Transverse colon (tissue), 4 donors: Measurements from ENCODE around the gene SERGEF. TPM values are rescaled to one million over a fixed set of nuclear protein-coding genes. Genes with fewer than 3 reads are reported as not detected.

Experiments
- DNase-seq: peaks from one replicate; pipeline ENCODE4 v3.0.0-alpha.2; 2019
- H3K27ac ChIP-seq, 4 donors: fragments of 200-600 bp; sonication (generic); 2 replicates each; pipeline ENCODE4 v1.5.1; 2016 to 2018; ENCODE audit warnings: inconsistent platforms in 4 of 4
- H3K27me3 ChIP-seq: fragments of 200-600 bp; sonication (generic); 2 replicates; pipeline ENCODE4 v1.5.1; 2017; ENCODE audit warnings: inconsistent platforms
- H3K36me3 ChIP-seq, 4 donors: fragments of 200-600 bp; sonication (generic); 2 replicates each; pipeline ENCODE4 v1.5.1; 2017 to 2019; ENCODE audit warnings: inconsistent platforms in 4 of 4
- H3K4me1 ChIP-seq, 4 donors: fragments of 200-600 bp; sonication (generic); 2 replicates each; pipeline ENCODE4 v1.5.1; 2017 to 2020; ENCODE audit warnings: inconsistent platforms in 4 of 4
- H3K4me3 ChIP-seq, 4 donors: fragments of 200-600 bp; sonication (generic); 1 replicate in 1 of 4; 2 replicates in 3 of 4; pipeline versions ENCODE4 v1.5.1 to v1.6.1; 2017 to 2019; ENCODE audit warnings: inconsistent platforms in 4 of 4
- H3K9me3 ChIP-seq, 2 donors: fragments of 200-600 bp; sonication (generic); 2 replicates each; pipeline ENCODE4 v1.5.1; 2017 to 2019; ENCODE audit warnings: inconsistent platforms in 2 of 2
- EP300 ChIP-seq: sonication (generic); formaldehyde crosslinking; IDR thresholded peaks from one replicate; pipeline ENCODE4 v1.6.1; 2017; ENCODE audit warnings: antibody characterized with exemption, low read depth
- POLR2A ChIP-seq: fragments of 450-650 bp; IDR thresholded peaks from one replicate; pipeline ENCODE4 v1.6.1; 2016; ENCODE audit warnings: antibody characterized with exemption, mild to moderate bottlenecking, moderate library complexity
- POLR2AphosphoS5 ChIP-seq, 3 donors: sonication (generic); formaldehyde crosslinking; IDR thresholded peaks; one replicate each; pipeline ENCODE4 v1.6.1; 2016; ENCODE audit warnings: antibody characterized with exemption in 3 of 3
- WGBS, 2 donors: methylation state at CpG; one replicate each; pipeline ENCODE4 v1.1.5; 2018; ENCODE audit warnings: low coverage in 1 of 2; 5-methylcytosine and 5-hydroxymethylcytosine counted together
- in situ Hi-C, 4 donors: fragments of 200-750 bp; cut with MboI; loops; one replicate each; pipeline versions ENCODE4 v1.15.0 to v1.15.1; 2017; ENCODE audit warnings: low sequenced_read_pairs in 3 of 4, low pct_ligation_motif_present in 1 of 4, low pct_unique_long_range_greater_than_20kb in 1 of 4
- intact Hi-C: fragments of 100-400 bp; cut with DNase I; formaldehyde crosslinking; loops from one replicate; pipeline ENCODE4 v1.15.1; 2023; ENCODE audit warnings: low total_unique reads
- total RNA-seq, 4 donors: library from RNA; depleted of rRNA; stranded (reverse); fragments of >200 nt; gene quantifications; one replicate each; pipeline ENCODE4 v1.1.0, GENCODE V29; 2016
- TF ChIP-seq, protein P1 (sequence below), 5 experiments: fragments of 200-600 bp in 3 of 5; fragments of 450-650 bp in 2 of 5; sonication (generic) in 3 of 5; IDR thresholded peaks; 1 replicate in 2 of 5; 2 replicates in 3 of 5; pipeline ENCODE4 v1.5.1; 2016 to 2017; ENCODE audit warnings: antibody characterized with exemption in 5 of 5, inconsistent platforms in 3 of 5, mild to moderate bottlenecking in 2 of 5, moderate library complexity in 1 of 5

Gene SERGEF
- total RNA-seq, 4 donors from 2014 or later = 11.6 to 28.9 (median 19.1) TPM

DNA sequence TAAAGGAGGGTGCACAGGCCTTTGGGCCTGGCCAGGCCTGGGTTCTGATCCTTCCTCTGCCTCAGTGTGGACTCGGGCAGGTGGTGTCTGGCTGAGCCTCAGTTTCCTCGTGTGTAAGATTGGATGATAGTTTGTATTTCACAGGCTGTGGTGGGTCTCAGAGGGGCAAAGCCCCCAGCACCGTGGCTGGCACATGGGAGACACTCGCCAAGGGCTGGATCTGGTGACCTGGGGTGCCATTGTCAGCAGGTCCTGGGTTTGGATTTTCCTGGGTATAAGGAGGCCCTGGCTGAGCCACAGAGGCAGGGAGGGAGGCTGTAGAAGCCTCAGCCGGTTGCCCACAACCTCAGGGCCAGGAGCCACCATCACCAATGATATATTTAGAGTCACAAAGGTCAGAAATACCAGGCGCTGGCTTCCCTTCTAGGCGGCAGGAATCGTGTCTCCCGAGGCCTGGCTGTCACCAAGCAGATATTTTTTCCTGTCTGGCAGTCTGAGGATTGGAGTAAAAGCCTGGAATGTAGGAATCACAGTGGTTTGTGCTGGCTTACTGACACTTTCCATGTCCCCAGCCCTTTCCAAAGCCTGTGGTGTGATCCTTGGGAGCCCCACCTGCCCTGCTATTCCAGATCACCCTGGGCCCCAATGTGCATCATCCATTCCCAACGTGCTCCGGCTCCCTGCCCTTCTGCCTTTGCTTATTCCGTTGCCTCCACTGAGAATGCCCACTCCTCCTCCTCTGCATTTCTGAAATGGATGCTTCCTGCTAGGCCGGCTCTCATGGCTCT, 262.6 kb downstream of the SERGEF start:
- 70% methylated on average over 13 of the region's 13 CpGs; no CpG with 5 or more reads in 1 of the 2 donors for WGBS, 2 donors
- H3K36me3 ChIP-seq = no peaks in the 10 kb centered on the region
- no peak for DNase-seq
- H3K4me3 ChIP-seq = no peak overlapping the region
- H3K27ac ChIP-seq = no peak overlapping the region
- TF ChIP-seq POLR2A (no peak), EP300 (no peak), POLR2AphosphoS5 (IDR thresholded peaks at IDR 0.05) (no peak)
- TF ChIP-seq, protein P1, sequence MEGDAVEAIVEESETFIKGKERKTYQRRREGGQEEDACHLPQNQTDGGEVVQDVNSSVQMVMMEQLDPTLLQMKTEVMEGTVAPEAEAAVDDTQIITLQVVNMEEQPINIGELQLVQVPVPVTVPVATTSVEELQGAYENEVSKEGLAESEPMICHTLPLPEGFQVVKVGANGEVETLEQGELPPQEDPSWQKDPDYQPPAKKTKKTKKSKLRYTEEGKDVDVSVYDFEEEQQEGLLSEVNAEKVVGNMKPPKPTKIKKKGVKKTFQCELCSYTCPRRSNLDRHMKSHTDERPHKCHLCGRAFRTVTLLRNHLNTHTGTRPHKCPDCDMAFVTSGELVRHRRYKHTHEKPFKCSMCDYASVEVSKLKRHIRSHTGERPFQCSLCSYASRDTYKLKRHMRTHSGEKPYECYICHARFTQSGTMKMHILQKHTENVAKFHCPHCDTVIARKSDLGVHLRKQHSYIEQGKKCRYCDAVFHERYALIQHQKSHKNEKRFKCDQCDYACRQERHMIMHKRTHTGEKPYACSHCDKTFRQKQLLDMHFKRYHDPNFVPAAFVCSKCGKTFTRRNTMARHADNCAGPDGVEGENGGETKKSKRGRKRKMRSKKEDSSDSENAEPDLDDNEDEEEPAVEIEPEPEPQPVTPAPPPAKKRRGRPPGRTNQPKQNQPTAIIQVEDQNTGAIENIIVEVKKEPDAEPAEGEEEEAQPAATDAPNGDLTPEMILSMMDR (IDR thresholded peaks at IDR 0.05) = no peak
- no peaks in the 10 kb centered on the region for H3K4me1 ChIP-seq
- H3K9me3 ChIP-seq = no peaks in the 10 kb centered on the region
- H3K27me3 ChIP-seq = no peaks in the 10 kb centered on the region
- intact Hi-C loops (no loop called here), in situ Hi-C loops (loop anchor here (10.0 kb wide), 2 partner anchors 225 to 235 kb away; no protein-coding TSS in a partner anchor)

DNA sequence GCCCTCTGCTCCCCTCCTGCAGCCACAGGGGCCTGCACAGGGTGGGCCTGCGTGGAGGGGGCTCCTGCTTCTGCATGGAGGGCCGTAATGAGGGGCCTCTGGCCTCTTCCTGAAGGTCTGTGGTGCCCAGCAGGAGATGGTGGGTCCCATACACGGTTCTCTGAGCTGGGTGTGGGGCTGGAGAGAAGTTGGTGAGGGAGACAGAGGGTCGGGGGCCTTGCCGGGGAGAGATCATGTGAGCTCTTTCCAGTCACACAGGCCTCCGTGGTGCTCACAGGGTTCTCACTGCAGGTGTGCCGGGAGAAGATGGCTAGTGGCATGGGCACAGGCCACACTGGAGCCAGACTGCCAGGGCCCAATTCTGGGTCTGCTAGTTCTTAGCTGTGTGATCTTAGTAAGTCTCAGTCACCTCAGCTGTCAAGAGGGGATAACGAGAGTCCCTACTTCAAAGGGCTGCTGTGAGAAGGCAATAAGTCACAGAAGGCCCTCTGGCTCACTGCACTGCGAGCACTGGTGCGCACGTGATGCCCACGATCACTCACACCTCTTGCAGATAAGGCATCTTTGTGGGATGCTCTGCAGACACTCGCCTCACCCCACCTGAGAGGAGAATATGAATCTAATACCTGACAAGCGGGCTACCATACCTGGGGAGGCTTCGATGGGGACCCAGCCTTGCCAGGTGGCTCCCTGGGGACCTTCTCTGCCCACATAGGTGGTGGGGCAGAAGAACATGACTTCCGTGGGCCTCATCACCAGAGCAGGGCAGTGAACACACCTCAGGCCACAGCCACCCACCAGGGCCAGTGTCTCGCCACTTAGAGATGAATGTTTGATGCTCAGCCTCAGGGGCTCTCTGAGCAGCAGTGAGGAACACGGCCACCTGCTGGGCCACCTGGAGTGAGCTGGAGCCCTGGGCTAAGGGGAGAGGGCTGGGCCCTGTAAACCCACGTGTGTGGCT, 263.8 kb downstream of the SERGEF start:
- intact Hi-C loops (no loop called here), in situ Hi-C loops (no loop called here)
- H3K4me1 ChIP-seq = no peaks in the 10 kb centered on the region
- no peaks in the 10 kb centered on the region for H3K9me3 ChIP-seq
- no peak for DNase-seq
- no peak overlapping the region for H3K27ac ChIP-seq
- TF ChIP-seq EP300 (no peak), POLR2AphosphoS5 (IDR thresholded peaks at IDR 0.05) (no peak), POLR2A (no peak)
- TF ChIP-seq, protein P1 (IDR thresholded peaks at IDR 0.05) = no peak
- no peaks in the 10 kb centered on the region for H3K36me3 ChIP-seq
- no peak overlapping the region for H3K4me3 ChIP-seq
- no peaks in the 10 kb centered on the region for H3K27me3 ChIP-seq
- WGBS, 2 donors = 78% methylated on average over 19 of the region's 19 CpGs; no CpG with 5 or more reads in 1 of the 2 donors

DNA sequence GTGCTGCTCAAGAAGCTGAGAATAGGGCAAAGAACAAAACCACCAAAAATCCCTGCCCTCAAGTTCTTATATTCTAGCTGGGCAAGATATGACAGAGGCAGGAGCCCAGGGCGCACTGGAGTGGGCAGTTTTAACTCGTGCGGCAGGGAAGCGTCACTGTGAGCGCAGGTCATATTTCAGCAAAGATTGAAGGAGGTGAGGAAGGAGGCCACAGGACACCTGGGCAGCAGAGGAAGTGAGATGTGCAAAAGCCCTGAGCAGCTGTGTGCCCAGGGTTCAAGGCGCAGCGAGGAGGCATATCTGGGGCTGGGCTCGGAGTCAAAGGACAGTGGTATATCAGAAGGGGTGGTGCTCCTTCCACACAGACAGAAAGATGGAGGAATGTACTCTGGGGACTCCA, 264.8 kb downstream of the SERGEF start:
- no peaks in the 10 kb centered on the region for H3K4me1 ChIP-seq
- H3K36me3 ChIP-seq = no peaks in the 10 kb centered on the region
- in situ Hi-C loops = no loop called here
- intact Hi-C loops = no loop called here
- no peaks in the 10 kb centered on the region for H3K27me3 ChIP-seq
- 82% methylated on average over 8 of the region's 8 CpGs; no CpG with 5 or more reads in 1 of the 2 donors for WGBS, 2 donors
- no peak for DNase-seq
- no peak overlapping the region for H3K4me3 ChIP-seq
- no peaks in the 10 kb centered on the region for H3K9me3 ChIP-seq
- no peak for TF ChIP-seq POLR2AphosphoS5 (IDR thresholded peaks at IDR 0.05)
- TF ChIP-seq, protein P1 (IDR thresholded peaks at IDR 0.05) = no peak
- TF ChIP-seq EP300 = no peak
- TF ChIP-seq POLR2A = no peak
- H3K27ac ChIP-seq = no peak overlapping the region
